HG02623 (cell line): ENCODE measurements around the gene CDC34.

ENCODE experiments used
- ATAC-seq: cut with Tn5 transposase; IDR thresholded peaks from one replicate; pipeline ENCODE4 v1.9.1; 2021; ENCODE audit warnings: moderate library complexity; ENCODE audit not compliant: unreplicated experiment

The CDC34 gene

DNA sequence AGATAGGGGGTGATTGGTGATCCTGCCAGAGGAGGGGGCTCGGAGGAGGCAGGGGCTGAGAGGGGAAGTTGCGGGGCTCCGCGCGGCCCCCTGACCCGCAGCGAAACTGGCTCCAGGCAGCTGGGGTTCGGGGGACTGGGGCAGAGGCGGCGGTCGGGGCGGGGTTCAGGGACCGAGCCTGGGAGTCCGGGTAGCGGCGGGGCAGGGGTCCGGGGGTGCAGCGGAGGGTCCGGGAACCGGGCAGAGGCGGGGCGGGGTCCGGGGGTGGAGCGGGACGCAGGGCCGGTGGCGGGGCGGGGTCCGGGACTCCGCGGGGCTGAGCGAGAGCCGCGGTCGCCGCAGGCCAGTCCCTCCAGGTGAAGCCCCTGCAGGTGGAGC lies 34.1 kb upstream of the CDC34 start:
- no peak for ATAC-seq

DNA sequence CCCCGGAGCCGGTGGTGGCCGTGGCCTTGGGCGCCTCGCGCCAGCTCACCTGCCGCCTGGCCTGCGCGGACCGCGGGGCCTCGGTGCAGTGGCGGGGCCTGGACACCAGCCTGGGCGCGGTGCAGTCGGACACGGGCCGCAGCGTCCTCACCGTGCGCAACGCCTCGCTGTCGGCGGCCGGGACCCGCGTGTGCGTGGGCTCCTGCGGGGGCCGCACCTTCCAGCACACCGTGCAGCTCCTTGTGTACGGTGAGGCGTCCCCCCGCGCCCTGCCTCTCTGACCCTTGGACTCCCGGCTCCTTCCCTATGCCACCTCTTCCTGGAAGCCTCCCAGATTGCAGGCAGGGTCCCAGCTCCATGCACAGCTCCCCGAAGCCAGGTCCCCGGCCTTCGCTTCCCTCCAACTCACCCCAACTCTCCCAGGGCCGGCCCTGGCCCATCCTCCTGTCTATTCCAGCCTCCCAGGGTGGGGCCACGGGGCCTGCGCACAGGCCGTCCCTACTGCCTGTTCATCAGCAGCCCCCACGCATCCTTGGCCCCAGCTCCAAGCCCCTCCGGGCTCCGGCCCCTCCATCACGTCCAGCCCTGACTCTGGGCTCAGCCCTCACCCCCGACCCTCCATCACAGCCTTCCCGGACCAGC lies 33.6 kb upstream of the CDC34 start:
- no peak for ATAC-seq

DNA sequence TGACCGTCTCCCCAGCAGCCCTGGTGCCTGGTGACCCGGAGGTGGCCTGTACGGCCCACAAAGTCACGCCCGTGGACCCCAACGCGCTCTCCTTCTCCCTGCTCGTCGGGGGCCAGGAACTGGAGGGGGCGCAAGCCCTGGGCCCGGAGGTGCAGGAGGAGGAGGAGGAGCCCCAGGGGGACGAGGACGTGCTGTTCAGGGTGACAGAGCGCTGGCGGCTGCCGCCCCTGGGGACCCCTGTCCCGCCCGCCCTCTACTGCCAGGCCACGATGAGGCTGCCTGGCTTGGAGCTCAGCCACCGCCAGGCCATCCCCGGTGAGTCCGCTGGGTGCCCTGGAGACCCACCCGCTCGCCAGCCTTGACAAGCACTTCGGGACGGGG lies 33.1 kb upstream of the CDC34 start:
- no peak for ATAC-seq

DNA sequence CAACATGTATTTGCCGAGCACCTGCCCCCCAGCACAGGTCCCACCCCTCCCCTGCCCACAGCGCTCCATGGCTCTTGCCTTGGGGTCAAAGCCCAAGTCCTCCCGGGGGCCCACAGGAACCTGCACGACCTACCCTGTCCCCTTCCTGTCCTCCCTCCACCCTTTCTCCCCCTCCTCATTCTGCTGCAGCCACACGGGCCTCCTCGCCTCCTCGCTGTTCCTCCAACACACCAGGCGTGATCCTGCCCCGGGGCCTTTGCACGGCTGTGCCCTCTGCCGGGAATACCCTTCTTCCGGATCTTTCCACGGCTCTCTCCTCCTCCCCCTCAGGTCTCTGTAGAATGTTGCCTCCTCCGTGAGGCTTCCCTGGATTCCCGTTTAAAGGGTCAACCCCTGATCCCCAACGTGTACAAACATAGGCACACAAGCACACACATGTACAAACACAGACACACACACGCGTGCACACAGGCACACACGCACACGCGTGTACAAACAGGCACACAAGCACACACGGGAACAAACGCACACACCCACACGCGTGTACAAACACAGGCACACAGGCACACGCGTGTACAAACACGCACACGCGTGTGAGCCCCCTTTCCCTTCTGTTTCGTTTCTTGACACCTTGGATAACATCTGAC lies 32.5 kb upstream of the CDC34 start:
- no peak for ATAC-seq

DNA sequence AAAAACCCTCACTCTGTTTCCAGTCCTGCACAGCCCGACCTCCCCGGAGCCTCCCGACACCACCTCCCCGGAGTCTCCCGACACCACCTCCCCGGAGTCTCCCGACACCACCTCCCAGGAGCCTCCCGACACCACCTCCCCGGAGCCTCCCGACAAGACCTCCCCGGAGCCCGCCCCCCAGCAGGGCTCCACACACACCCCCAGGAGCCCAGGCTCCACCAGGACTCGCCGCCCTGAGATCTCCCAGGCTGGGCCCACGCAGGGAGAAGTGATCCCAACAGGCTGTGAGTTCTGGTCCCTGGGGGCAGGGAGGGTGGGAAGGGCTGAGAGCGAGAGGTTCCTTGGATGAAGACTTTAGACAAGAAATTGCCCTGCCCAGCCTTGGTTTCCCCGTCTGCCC lies 29.9 kb upstream of the CDC34 start:
- ATAC-seq, result no peak

DNA sequence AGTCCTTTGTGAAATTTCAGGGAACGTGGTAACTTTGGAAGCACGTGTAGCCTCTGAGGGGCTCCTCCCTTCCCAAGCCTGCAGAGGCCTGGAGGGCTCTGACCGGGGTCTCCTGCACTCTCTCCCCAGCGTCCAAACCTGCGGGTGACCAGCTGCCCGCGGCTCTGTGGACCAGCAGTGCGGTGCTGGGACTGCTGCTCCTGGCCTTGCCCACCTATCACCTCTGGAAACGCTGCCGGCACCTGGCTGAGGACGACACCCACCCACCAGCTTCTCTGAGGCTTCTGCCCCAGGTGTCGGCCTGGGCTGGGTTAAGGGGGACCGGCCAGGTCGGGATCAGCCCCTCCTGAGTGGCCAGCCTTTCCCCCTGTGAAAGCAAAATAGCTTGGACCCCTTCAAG lies 26.9 kb upstream of the CDC34 start:
- ATAC-seq, result no peak

DNA sequence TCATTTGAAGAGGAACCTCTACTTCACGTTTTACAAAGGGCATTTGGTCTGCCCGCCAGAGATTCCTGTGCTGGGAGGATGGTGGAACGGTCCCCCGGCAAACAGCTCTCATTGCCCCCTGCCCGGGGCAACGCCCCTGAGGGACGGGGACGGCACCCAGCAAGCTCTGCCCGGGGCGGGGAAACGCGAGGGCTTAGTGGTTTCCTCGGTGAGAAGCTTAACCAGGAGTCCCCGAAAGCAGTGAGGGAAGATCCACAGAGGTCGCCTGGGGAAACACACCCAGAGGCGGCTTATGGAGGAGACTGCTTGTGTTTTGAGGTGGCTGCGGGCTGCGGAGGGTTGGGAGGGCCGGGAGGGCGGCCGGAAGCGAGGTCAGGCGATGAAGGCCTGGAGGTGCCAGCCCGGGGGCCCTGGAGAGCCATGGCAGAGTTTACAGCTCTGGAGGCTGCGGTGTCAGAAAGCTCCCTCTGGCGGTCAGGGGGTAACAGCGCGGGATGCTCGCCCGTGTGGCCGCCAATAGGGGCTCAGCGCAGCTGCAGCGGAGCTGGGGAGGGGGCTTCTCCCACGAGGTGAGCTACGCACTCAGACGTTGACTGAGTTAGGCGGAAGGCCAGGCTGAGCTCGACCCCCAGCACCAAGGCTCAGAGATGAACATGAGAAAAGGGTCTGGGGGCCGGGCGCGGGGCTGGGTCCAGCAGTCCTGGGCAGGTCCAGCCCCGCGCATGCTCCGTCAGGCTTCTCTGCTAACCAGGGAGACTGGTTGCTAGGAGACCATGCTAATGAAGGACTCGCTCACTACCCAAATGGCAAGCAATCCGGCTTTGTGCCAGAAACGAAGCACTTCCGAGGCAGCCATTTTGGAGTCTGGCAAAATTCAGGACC lies 24.9 kb upstream of the CDC34 start:
- ATAC-seq, result peak; percentile 67

DNA sequence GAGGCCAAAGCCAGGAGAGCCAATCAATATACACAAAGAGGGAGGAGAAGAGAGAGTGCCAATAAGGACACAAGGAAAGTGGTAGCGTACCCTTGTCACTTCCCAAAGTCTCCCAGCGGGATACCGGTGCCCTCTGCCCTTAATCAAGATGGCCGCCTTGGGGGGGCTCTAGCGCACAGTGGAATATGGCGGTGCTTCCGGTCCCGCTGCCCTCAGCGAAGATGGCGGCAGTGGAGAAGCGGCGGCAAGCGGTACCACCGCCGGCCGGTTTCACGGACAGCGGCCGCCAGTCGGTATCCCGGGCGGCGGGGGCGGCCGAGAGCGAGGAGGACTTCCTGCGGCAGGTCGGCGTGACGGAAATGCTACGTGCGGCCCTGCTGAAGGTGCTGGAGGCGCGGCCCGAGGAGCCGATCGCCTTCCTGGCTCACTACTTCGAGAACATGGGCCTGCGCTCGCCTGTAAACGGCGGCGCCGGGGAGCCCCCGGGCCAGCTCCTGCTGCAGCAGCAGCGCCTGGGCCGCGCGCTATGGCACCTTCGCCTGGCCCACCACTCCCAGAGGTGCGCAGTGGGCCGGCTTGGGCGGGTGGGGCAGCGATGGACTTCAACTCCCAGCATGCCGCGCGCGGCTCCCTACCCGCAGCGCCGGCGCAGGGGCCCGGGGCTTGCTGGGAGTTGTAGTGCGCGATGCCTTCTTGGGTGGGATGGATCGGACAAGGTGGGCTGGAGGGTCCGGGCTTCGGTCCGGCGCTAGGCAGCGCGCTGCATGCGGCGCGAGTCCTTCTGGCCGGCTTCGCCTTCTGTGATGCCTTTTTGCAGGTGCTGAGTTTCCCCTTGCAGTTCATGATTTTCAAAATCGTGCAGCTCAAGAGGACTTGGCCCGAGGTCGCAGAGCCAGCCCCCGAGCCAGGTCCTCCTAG lies 24.0 kb upstream of the CDC34 start, which contains the start of gene TPGS1:
TPGS1 (plus strand) TSS at position 212 of the 918 bp plus-strand sequence; CDS start at position 222, 10 bp downstream.
- peak; percentile 43 for ATAC-seq

DNA sequence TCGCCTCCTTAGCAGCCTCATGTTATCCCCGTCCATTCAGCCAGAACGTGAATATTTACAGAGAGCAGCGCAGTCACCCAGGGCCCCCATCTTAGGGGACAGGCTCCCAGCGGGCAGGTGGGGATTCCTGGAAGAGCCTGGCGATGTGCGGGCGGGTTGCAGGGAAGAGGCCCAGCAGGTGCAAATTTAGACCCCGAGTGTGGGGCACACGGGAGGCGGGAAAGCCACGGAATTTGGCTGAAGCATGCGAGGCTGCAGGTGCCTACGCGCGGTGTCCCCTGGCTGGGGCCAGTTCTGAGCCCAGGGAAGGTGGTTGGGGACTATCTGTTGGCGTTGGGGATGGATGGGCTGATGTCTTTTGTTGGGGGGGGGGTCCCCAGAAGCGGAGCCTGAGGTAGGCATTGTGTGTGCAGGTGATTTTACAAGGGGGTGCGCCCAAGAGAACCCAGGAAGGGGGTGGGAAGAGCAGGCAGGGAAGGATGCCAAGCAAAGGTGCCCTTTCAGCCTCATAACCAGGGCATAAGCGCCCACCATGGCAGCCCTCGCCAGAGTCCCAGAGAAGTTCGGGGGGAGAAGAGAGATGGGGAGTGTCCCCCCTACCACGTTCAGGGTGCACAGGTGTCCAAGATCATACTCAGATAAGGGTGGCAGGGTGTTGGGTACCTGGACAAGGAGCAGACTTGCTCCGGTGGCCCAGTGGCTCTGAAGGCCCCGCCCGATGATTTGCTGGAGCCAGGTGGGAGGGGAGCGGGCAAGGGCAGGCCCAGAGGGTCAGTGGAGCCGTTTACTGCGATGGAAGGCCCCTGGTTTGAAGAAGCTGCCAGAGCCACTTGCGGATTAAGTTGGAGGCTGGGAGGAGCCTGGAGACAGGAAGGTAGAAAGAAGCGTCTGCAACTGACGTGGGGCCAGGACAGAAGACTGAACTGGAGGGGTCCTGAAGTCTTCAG lies 23.1 kb upstream of the CDC34 start:
- ATAC-seq, result no peak

DNA sequence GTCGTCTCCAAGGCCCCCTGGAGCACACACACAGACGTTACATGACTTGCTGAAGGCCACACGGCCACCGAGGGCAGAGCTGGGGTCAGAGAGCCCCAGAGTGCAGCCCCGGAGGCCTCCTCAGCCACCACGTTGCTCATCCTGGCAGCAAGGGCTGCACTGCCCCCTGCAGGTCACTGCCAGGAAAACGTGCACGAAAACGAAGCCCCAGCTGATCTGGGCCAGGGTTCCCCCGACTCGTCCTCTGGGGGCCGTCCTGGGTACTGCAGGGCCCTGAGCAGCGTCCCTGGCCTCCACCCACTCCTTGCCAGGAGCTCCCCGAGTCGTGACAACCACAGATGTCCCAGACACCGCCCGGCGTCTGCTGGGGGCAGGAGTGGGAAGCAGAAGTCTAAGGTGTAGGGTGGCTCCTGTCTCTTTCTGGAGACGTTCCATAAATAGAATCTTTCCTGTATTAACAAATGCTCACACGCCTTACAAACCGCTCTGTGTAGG lies 20.9 kb upstream of the CDC34 start:
- no peak for ATAC-seq

DNA sequence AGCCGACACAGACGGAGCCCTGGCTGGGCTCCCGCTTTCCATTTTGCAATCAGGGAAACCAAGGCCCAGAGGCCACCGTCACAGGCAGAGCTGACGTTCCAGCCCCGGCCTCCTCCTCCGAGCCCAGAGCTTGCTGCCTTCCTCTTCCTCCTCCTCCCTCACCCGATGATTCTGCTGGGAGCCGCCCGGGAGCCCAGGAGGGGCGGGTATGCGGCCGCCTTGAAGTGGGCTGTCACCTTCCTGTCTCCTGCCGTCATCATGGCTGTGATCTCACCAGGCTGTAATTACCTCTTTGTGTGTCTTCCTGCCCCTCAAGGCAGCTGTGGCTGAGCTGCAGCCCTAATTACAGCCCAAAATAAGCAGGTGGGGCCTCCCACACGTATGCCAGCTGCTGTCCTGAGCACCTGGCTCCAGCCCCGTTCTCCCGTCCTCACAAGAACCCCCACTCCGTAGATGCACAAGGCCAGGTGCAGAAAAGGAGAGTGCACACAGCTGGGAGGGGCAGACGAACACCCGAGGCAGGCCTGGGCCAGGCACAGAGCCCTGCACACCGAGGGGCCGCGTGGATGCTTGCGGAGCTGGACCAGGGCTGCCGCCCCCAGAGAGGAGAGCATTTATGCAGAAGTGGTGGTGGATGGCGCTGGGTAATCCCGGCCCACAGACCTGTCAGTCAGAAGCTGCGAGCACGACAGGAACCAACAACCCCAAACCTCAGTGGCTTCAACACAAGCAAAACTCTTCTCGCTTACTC lies 20.3 kb upstream of the CDC34 start:
- ATAC-seq, result no peak

DNA sequence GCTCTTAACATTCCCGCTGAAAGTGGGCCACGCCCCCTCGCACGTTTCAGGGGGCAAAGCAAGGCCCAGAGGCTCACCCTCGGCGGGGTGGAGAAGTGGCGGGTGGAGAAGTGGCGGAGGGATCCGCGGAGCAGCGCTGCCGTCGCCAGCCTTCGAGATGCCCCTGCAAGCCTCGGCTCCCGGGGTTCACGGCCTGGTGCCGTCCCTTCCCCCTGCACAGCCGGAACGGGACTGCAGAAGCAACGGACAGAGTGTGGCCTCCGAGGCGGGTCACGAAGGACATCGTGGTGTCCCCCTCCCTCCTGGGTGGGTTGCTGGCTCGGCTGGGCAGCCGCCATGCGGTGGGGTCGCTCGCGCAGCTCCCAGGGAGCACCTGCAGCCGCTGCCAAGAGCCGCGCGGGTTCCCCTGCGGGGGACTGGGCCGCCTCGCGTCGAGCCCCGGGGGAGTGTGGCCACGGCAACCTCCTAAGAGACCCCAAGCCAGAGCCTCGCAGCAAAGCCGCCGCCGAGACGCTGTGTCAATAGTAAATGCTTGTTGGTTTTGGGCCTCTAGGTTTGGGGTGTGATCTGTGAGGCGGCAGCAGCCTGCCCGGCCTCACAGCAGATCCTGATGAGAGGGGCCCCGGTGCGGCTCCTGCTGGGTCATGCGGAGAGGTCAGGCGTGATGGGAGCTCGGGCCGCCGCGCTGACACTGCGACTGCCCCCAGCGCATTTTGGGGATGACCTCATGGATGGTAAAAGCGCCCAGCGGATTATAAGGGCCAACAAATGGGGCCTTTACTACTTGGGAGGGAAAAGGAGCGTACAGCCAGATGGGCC lies 18.8 kb upstream of the CDC34 start:
- ATAC-seq, result no peak

DNA sequence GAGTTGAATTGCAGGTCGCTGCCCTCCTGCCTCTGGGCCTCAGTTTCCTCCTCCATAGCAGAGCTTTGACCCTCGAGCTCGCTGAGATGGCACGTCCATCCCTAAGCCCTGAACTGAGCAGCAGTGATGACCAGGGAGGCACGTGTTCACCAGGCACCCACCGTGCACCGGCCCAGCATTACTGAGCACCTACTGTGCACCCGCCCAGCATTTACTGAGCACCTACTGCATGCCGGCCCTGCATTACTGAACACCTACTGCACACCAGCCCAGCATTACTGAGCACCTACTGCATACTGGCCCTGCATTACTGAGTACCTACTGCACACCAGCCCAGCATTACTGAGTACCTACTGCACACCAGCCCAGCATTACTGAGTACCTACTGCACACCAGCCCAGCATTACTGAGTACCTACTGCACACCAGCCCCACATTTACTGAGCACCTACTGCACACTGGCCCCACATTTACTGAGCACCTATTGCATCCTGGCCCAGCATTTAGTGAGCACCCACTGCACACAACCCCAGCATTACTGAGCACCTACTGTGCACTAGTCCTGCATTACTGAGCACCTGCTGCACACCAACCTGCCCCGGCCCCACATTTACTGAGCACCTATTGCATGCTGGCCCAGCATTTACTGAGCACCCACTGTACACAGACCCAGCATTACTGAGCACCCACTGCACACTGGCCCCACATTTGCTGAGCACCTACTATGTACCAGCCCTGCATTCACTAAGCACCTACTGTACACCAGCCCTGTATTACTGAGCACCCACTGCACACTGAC lies 18.0 kb upstream of the CDC34 start:
- ATAC-seq, result no peak

DNA sequence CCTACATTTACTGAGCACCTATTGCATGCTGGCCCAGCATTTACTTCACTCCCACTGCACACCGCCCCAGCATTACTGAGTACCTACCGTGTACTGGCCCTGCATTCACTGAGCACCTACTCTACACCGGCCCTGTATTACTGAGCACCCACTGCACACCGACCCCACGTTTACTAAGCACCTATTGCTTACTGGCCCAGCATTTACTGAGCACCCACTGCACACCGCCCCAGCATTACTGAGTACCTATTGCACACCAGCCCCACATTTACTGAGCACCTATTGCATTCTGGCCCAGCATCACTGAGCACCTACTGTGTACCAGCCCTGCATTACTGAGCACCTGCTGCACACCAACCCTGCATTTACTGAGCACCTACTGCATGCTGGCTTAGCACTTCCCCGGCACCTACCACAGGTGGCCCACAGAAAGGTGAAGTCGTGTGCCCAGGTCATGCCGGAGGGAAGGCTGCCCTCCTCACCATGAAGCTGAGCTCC lies 17.3 kb upstream of the CDC34 start:
- no peak for ATAC-seq

DNA sequence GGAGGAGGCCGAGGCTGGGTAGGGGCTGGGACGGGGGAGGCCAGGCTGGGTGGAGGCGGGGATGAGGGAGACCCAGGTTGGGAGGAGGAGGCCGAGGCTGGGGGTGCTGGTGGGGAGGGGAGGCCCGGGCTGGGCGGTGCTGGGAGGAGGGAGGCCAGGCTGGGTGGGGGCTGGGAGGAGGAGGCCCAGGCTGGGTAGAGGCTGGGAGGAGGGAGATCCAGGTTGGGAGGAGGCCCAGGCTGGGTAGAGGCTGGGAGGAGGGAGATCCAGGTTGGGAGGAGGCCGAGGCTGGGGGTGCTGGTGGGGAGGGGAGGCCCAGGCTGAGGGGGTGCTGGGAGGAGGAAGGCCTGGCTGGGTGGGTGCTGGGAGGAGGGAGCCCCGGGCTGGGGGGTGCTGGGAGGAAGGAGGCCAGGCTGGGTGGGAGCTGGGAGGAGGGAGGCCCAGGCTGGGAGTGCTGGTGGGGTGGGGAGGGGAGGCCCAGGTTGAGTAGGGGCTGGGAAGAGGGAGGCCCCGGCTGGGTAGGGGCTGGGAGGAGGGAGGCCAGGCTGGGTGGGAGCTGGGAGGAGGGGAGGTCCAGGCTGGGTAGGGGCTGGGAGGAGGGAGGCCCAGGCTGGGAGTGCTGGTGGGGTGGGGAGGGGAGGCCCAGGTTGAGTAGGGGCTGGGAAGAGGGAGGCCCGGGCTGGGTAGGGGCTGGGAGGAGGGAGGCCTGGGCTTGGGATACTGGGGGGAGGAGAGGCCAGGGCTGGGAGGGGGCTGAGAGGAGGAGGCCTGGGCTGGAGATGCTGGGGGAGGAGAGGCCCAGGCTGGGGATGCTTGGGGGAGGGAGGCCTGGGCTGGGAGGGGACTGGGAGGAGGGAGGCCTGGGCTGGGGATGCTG lies 13.6 kb upstream of the CDC34 start:
- no peak for ATAC-seq

DNA sequence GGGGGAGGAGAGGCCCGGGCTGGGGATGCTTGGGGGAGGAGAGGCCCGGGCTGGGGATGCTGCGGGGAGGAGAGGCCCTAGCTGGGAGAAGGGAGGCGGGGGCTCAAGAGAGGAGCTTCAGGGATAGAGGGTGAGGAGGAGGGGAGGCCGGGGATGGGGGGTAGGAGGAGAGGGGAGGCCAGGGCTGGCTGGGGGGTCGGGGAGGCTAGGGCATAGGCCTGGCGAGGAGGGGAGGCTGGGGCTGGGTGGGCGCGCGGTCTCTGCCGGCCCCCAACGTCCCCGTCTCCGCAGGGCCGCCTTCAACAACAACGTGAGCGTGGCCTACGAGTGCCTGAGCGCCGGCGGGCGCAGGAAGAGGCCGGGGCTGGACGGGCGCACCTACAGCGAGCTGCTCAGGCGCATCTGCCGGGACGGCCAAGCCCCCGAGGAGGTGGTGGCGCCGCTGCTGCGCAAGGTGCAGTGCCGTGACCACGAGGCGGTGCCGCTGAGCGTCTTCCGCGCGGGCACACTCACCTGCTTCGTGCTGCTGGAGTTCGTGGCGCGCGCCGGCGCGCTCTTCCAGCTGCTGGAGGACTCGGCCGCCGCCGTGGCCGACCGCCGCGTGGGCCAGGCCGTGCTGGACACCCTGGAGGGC lies 12.8 kb upstream of the CDC34 start:
- no peak for ATAC-seq
